ENCODE measurements around the gene FBN2.

Gene FBN2

DNA sequence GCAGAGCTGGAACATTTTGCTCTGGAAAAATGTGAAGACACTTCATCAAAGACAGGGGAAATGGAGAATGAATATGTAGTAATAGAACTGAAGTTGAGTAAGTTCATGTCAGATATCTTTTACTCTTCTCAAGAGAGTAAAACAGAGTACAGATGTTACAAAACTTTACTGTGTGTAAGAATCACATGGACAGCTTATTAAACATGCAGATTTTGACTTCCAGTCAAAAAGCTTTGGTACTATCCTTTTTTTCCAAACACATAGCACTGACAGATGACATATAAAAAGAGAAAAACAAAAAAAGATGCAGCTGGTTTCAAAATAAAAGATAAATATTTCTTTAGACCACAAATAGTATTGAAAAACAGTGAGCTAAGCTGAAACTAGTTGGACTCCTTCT, 115.4 kb downstream of the FBN2 start:
- DNase-seq (ENCODE audit: low read depth) = no peak
- H3K4me3 ChIP-seq (ENCODE audit: low read depth, low read length) = no peak overlapping the region
- TF ChIP-seq CTCF (IDR thresholded peaks at IDR 0.05; ENCODE audit: low read depth, low read length, missing control alignments) = no peak

DNA sequence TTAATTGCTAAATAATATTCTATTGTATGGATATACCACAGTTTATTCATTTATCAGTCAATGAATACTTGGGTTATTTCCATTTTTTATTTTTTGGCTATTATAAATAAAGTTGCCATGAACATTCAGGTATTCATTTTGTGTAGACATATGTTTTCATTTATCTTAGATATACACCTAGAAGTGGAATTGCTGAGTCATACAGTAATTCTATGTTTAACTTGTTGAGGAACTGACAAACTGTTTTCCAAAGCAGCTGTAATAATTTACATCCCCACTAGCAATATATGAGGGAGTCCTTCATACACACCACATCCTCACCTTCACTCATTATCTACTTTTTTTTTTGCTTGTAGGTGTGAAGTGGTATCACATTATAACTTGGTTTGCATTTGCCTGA, 123.6 kb downstream of the FBN2 start:
- H3K4me3 ChIP-seq (ENCODE audit: low read depth, low read length) = no peak overlapping the region
- no peak for DNase-seq (ENCODE audit: low read depth)
- no peak for TF ChIP-seq CTCF (IDR thresholded peaks at IDR 0.05; ENCODE audit: low read depth, low read length, missing control alignments)

DNA sequence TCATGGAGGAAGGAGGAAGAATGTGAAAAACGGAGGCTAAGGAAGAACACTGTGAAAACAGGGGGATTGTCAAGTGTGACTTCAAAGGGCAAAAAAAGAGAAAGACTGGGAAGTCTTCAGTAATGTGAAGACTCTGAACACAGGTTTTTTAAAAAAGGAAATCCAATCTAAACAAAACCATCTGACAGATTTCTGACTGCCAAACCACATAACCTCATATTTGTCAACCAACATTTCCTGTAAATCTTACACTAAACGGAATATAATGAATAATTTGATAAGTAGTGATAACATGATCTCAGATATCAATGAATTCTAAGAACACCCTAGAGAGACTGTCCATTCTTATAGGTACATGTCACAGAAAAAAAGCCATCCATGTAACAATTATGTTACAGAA, 124.7 kb downstream of the FBN2 start:
- H3K4me3 ChIP-seq (ENCODE audit: low read depth, low read length) = no peak overlapping the region
- TF ChIP-seq CTCF (IDR thresholded peaks at IDR 0.05; ENCODE audit: low read depth, low read length, missing control alignments) = no peak
- no peak for DNase-seq (ENCODE audit: low read depth)

GRCh38 chr5:128412145-128412930, 125.7 kb downstream of the FBN2 start:
- DNase-seq (ENCODE audit: low read depth) = no peak
- no peak overlapping the region for H3K4me3 ChIP-seq (ENCODE audit: low read depth, low read length)
- no peak for TF ChIP-seq CTCF (IDR thresholded peaks at IDR 0.05; ENCODE audit: low read depth, low read length, missing control alignments)

DNA sequence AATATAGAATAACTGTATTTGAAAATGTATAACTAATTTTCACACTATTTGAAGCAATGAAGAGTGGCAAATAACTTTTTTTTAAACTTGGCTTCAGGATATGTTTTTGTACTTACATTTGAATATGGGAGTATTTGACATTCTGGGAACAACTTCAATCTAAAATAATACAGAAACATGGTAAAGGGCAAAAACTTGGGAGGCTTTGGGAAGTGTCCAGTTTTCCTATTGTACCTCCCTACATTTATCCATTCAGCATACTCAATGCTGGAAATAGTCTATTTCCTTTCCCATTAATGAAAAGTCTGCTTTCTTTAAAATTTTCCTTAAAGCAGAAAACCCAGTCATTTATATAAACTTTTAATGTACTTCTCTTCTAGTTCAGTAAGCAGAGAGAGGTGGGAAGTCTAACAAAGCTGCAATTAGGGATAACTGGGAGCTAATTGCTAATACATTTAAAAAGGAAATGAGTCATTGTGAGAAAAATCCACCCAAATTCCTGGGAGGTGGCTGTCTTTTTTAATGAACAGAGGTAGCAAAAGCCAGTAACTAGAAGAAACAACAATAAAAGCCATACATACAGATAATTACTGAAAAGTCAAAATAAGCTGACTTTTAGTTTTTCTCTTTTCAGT, 128.8 kb downstream of the FBN2 start:
- DNase-seq (ENCODE audit: low read depth) = no peak
- no peak overlapping the region for H3K4me3 ChIP-seq (ENCODE audit: low read depth, low read length)
- no peak for TF ChIP-seq CTCF (IDR thresholded peaks at IDR 0.05; ENCODE audit: low read depth, low read length, missing control alignments)

GRCh38 chr5:128408622-128409021, 129.4 kb downstream of the FBN2 start:
- no peak for TF ChIP-seq CTCF (IDR thresholded peaks at IDR 0.05; ENCODE audit: low read depth, low read length, missing control alignments)
- DNase-seq (ENCODE audit: low read depth) = no peak
- H3K4me3 ChIP-seq (ENCODE audit: low read depth, low read length) = no peak overlapping the region

DNA sequence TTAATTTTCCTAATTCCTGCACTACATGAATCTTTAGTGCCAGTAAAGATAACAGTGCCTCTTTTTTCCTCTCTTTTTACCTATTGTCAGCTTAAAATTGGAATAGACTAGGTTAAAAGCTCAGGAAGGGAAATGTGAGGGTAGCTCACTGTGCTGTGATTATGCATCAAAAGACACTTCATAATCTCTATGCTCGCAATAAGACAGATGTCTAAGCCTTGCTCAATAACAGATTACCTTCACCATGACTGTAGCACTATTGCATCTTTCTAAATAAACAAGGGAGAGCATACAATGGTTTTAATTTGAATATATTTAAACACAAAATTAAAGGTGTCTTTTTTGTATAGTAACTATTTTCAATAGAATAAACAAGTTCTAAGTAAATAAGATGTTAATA, 130.1 kb downstream of the FBN2 start:
- TF ChIP-seq CTCF (IDR thresholded peaks at IDR 0.05; ENCODE audit: low read depth, low read length, missing control alignments) = no peak
- DNase-seq (ENCODE audit: low read depth) = no peak
- no peak overlapping the region for H3K4me3 ChIP-seq (ENCODE audit: low read depth, low read length)

Data from GM12864 (cell line).